ENCODE data around the gene SNRNP35. TPM values are rescaled to one million over a fixed set of nuclear protein-coding genes. Genes with fewer than 3 reads are reported as not detected.
A peak's percentile ranks its signal among the peaks of the same experiment; 100 is the strongest.
"Not testable (repeated sequence)": the region's sequence is repeated elsewhere in the genome, so short reads cannot be mapped to it uniquely, and the experiment has no call there.

The SNRNP35 gene
- total RNA-seq, 1 donor from 2014 or later = 16.9 TPM

DNA sequence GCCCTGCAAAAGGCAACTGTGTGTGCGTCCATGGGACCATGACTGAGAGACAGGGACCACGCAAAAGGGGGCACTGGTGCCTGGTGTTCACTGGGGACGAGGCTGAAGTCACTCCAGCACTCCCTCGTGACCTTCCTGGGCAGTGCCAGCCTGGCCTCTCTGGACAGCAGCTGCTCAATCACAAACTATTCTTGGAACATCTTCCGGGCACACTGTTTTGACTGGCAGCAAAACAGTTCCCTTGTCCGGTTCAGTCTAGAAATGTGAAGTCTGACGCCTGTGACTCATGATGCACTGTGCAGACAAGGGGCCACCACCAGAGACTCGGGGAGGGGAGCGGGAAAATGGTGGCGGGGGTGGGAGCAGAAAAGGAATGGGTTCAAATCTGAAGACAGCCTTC is 20.8 kb downstream of the SNRNP35 start:
- TF ChIP-seq POLR2AphosphoS5 (IDR thresholded peaks at IDR 0.05; ENCODE audit: insufficient read depth in 1 of 2, low read depth in 1 of 2) (no peak), POLR2A (IDR thresholded peaks at IDR 0.05) (no peak)
- TF ChIP-seq, protein P1, sequence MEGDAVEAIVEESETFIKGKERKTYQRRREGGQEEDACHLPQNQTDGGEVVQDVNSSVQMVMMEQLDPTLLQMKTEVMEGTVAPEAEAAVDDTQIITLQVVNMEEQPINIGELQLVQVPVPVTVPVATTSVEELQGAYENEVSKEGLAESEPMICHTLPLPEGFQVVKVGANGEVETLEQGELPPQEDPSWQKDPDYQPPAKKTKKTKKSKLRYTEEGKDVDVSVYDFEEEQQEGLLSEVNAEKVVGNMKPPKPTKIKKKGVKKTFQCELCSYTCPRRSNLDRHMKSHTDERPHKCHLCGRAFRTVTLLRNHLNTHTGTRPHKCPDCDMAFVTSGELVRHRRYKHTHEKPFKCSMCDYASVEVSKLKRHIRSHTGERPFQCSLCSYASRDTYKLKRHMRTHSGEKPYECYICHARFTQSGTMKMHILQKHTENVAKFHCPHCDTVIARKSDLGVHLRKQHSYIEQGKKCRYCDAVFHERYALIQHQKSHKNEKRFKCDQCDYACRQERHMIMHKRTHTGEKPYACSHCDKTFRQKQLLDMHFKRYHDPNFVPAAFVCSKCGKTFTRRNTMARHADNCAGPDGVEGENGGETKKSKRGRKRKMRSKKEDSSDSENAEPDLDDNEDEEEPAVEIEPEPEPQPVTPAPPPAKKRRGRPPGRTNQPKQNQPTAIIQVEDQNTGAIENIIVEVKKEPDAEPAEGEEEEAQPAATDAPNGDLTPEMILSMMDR (IDR thresholded peaks at IDR 0.05) = no peak
- H3K27ac ChIP-seq = peak overlapping the region; percentile 10
- H3K4me3 ChIP-seq = no peak overlapping the region
- intact Hi-C loops (cut with DNase I) = no loop called here
- DNase-seq (ENCODE audit: extremely low spot score in 2 of 2) = no peak
- H3K4me1 ChIP-seq = no peaks in the 10 kb centered on the region
- no peaks in the 10 kb centered on the region for H3K27me3 ChIP-seq
- H3K36me3 ChIP-seq = peaks cover 0 to 3% of the 10 kb centered on the region in 2 donors
- H3K9me3 ChIP-seq = no peaks in the 10 kb centered on the region

DNA sequence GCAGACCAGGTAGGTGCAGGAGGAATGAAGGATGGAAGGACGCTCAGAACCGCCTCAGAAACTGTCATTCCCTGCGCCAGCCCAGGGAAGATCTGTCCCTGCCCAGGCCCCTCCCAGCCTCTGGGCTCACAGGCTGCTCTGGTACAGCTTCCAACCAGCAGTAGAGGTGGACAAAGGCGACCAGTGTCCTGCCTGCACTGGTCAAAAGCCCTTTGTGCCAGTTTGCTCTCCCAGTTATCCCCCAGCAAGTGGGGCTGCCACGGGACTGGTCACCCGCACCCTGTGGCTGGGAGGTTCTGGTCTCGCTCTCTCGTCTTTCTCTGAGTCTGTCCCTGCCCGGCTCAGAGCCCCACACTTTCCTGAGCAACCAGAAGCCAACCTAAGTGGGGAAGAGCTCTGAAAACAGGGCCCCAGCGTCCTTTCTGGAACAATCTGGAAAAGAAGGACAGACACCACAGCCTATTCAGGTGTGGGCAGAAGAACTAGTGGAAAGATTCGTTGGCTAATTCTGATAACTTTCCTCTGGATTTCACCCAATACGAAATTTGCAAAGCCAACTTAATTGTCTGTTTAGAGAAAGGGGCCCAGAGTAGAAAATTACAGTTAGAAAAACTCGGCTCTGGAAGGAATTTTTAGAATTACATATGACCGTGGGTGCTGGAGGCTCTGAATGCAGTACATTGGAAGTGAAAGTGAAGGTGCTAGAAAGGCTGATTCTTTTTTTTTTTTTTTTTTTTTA is 21.7 kb downstream of the SNRNP35 start:
- intact Hi-C loops (cut with DNase I) = no loop called here

DNA sequence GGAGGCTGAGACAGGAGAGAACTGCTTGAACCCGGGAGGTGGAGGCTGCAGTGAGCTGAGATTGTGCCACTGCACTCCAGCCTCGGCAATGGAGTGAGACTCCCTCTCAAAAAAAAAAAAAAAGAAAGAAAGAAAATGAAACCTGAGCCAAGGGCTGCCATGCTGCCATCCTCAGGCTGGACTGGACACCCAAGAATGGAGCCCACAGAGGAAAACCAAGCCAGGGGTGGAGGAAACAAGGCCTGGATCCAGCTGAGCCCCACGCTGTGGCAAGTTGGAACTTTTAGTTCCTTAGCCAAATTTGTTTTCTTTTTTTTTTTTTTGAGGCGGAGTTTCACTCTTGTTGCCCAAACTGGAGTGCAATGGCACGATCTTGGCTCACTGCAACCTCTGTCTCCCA is 23.3 kb downstream of the SNRNP35 start:
- DNase-seq (ENCODE audit: extremely low spot score in 2 of 2); H3K36me3 ChIP-seq; H3K9me3 ChIP-seq; H3K27ac ChIP-seq; H3K4me3 ChIP-seq; H3K4me1 ChIP-seq; H3K27me3 ChIP-seq; intact Hi-C loops (cut with DNase I): not testable (repeated sequence)

More for the DNA sequence above, 21.7 kb downstream of the SNRNP35 start:
- DNase-seq (ENCODE audit: extremely low spot score in 2 of 2) = no peak
- H3K27ac ChIP-seq = peak overlapping the region; percentile 10
- TF ChIP-seq POLR2A (IDR thresholded peaks at IDR 0.05) = no peak
- TF ChIP-seq, protein P1 (IDR thresholded peaks at IDR 0.05) = no peak
- TF ChIP-seq POLR2AphosphoS5 (IDR thresholded peaks at IDR 0.05; ENCODE audit: insufficient read depth in 1 of 2, low read depth in 1 of 2) = no peak
- H3K4me1 ChIP-seq = no peaks in the 10 kb centered on the region
- peaks cover 0 to 7% of the 10 kb centered on the region in 2 donors for H3K36me3 ChIP-seq
- H3K27me3 ChIP-seq = no peaks in the 10 kb centered on the region
- H3K4me3 ChIP-seq = no peak overlapping the region
- H3K9me3 ChIP-seq = no peaks in the 10 kb centered on the region

GRCh38 chr12:123482876-123483275 is 24.9 kb downstream of the SNRNP35 start:
- Histone ChIP-seq H3K4me3 (no peak overlapping the region), H3K36me3 (peaks cover 0 to 7% of the 10 kb centered on the region in 2 donors), H3K9me3 (no peaks in the 10 kb centered on the region), H3K27ac (no peak overlapping the region), H3K4me1 (no peaks in the 10 kb centered on the region), H3K27me3 (no peaks in the 10 kb centered on the region)
- no peak for DNase-seq (ENCODE audit: extremely low spot score in 2 of 2)
- intact Hi-C loops (cut with DNase I) = no loop called here
- TF ChIP-seq POLR2AphosphoS5 (IDR thresholded peaks at IDR 0.05; ENCODE audit: insufficient read depth in 1 of 2, low read depth in 1 of 2) = no peak

DNA sequence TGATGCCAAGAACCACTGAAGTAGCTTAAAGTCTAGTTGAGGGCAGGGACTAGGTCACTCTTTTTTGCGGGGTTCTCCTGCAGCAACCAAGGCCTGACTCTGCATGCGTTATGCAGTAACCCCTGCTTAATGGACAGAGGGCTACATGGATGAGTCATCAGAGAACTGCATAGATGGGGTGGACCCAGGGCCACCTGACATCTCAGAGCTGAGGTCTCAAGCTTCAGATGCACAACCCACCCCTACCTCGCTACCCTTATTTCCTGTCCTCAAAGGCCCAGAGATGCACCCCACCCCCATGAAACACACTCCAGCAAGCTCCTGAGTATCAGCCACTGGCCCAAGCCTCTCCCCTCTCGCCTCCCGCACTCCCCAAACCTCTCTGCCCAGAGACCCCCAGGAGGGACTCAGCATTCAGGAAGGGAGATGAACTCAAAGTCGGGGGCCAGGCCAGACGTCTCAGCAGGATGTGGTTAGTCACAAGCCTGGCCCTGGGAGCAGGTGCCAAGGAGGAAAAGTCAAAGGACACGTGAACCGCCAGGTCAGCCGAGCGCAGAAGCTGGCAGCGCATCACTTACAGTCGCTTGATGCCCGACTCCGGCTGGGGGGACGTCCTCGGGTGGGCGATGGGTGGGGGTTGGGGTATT is 25.8 kb downstream of the SNRNP35 start:
- H3K4me1 ChIP-seq = no peaks in the 10 kb centered on the region
- H3K4me3 ChIP-seq = no peak overlapping the region
- H3K27me3 ChIP-seq = no peaks in the 10 kb centered on the region
- intact Hi-C loops (cut with DNase I) = no loop called here
- no peak for DNase-seq (ENCODE audit: extremely low spot score in 2 of 2)
- H3K9me3 ChIP-seq = no peaks in the 10 kb centered on the region
- H3K27ac ChIP-seq = no peak overlapping the region
- peaks cover 0 to 7% of the 10 kb centered on the region in 2 donors for H3K36me3 ChIP-seq
- TF ChIP-seq POLR2AphosphoS5 (IDR thresholded peaks at IDR 0.05; ENCODE audit: insufficient read depth in 1 of 2, low read depth in 1 of 2) = no peak
- no peak for TF ChIP-seq POLR2A (IDR thresholded peaks at IDR 0.05)
- TF ChIP-seq, protein P1 (IDR thresholded peaks at IDR 0.05) = no peak

DNA sequence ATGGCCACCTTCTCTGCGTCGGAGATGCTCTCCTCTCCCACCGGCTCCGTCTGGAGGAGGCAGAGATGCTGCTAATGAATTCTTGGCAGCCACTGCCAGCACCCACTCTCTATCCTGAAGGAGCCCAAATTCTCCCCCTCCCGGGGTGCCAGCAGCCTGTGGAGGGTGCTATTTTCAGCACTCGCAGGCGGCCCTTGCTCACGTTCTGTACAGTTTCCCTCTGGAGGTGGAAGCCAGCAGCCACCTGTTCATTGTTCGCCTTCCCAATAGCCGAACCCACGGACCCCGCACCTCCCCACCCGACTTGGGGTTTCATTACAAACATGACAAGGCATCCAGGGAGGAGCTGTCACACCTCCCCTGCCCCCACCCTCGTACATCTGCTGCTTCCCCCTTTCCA is 27.8 kb downstream of the SNRNP35 start:
- Histone ChIP-seq H3K4me3 (no peak overlapping the region), H3K9me3 (no peaks in the 10 kb centered on the region), H3K27ac (no peak overlapping the region), H3K4me1 (no peaks in the 10 kb centered on the region), H3K27me3 (no peaks in the 10 kb centered on the region), H3K36me3 (peaks cover 0 to 7% of the 10 kb centered on the region in 2 donors)
- intact Hi-C loops (cut with DNase I) = no loop called here
- TF ChIP-seq, protein P1 (IDR thresholded peaks at IDR 0.05) = no peak
- no peak for TF ChIP-seq POLR2AphosphoS5 (IDR thresholded peaks at IDR 0.05; ENCODE audit: insufficient read depth in 1 of 2, low read depth in 1 of 2)
- no peak for TF ChIP-seq POLR2A (IDR thresholded peaks at IDR 0.05)
- DNase-seq (ENCODE audit: extremely low spot score in 2 of 2) = no peak

All from vagina (tissue), 2 donors.